Iris pigment epithelial cell (primary cell): ENCODE measurements around the gene CSTPP1.
"Not testable (repeated sequence)": the region's sequence is repeated elsewhere in the genome, so short reads cannot be mapped to it uniquely, and the experiment has no call there.

Source experiments
- DNase-seq: peaks from one replicate; pipeline ENCODE4 v3.0.0-alpha.2; 2011; ENCODE audit warnings: low read depth

CSTPP1 gene

GRCh38 chr11:47050284-47050683, 113.7 kb downstream of the CSTPP1 start:
- DNase-seq: no peak

GRCh38 chr11:47051217-47051616, 114.7 kb downstream of the CSTPP1 start:
- peak; percentile 16 for DNase-seq

GRCh38 chr11:47052165-47052564, 115.6 kb downstream of the CSTPP1 start:
- no peak for DNase-seq

GRCh38 chr11:47052576-47052975, 116.0 kb downstream of the CSTPP1 start:
- no peak for DNase-seq

- DNase-seq: no peak
Observed at GRCh38 chr11:47055534-47055933, 119.0 kb downstream of the CSTPP1 start.

GRCh38 chr11:47056261-47056915, 119.8 kb downstream of the CSTPP1 start:
- DNase-seq: peak; percentile 89

GRCh38 chr11:47057365-47057764, 120.8 kb downstream of the CSTPP1 start:
- DNase-seq: peak; percentile 55

- peak; percentile 73 for DNase-seq
Observed at GRCh38 chr11:47060807-47061206, 124.2 kb downstream of the CSTPP1 start.

GRCh38 chr11:47061429-47062178, 125.0 kb downstream of the CSTPP1 start:
- no peak for DNase-seq

- no peak for DNase-seq
Observed at GRCh38 chr11:47062736-47063135, 126.2 kb downstream of the CSTPP1 start.

- DNase-seq: no peak
Observed at GRCh38 chr11:47067401-47067800, 130.8 kb downstream of the CSTPP1 start.

- DNase-seq: no peak
Observed at GRCh38 chr11:47070769-47071168, 134.2 kb downstream of the CSTPP1 start.

- no peak for DNase-seq
Observed at GRCh38 chr11:47071341-47071740, 134.8 kb downstream of the CSTPP1 start.

- peak; percentile 10 for DNase-seq
Observed at GRCh38 chr11:47071791-47072261, 135.3 kb downstream of the CSTPP1 start.

- DNase-seq: peak; percentile 58
Observed at GRCh38 chr11:47078751-47079521, 142.4 kb downstream of the CSTPP1 start.

- DNase-seq: not testable (repeated sequence)
Observed at GRCh38 chr11:47080775-47081174, 144.2 kb downstream of the CSTPP1 start.

GRCh38 chr11:47083913-47084312, 147.4 kb downstream of the CSTPP1 start:
- peak; percentile 84 for DNase-seq

- no peak for DNase-seq
Observed at GRCh38 chr11:47087801-47088200, 151.2 kb downstream of the CSTPP1 start.

- DNase-seq: no peak
Observed at GRCh38 chr11:47093541-47093940, 157.0 kb downstream of the CSTPP1 start.

- not testable (repeated sequence) for DNase-seq
Observed at GRCh38 chr11:47096871-47097270, 160.3 kb downstream of the CSTPP1 start.

GRCh38 chr11:47098223-47098622, 161.7 kb downstream of the CSTPP1 start:
- not testable (repeated sequence) for DNase-seq

GRCh38 chr11:47099214-47099917, 162.8 kb downstream of the CSTPP1 start:
- peak; percentile 61 for DNase-seq
